Muscle layer of colon (tissue), 2 donors: ENCODE results near the gene CHRM5.
A peak's percentile ranks its signal among the peaks of the same experiment; 100 is the strongest.

Experiments
- H3K27ac ChIP-seq: one replicate; pipeline ENCODE4 v1.7.0; 2013; ENCODE audit warnings: low read depth, mild to moderate bottlenecking, low read length, moderate library complexity
- H3K27me3 ChIP-seq, 2 donors: one replicate each; pipeline ENCODE4 v1.7.0; 2013; ENCODE audit warnings: low read length in 2 of 2, mild to moderate bottlenecking in 2 of 2; ENCODE audit not compliant: insufficient read depth in 2 of 2, control insufficient read depth in 1 of 2
- H3K36me3 ChIP-seq: one replicate; pipeline ENCODE4 v1.7.0; 2013; ENCODE audit warnings: mild to moderate bottlenecking, low read length; ENCODE audit not compliant: insufficient read depth
- H3K4me1 ChIP-seq: one replicate; pipeline ENCODE4 v1.7.0; 2013; ENCODE audit warnings: mild to moderate bottlenecking, low read length; ENCODE audit not compliant: insufficient read depth
- H3K4me3 ChIP-seq, 2 donors: one replicate each; pipeline ENCODE4 v1.7.0; 2013; ENCODE audit warnings: low read length in 2 of 2, low read depth in 1 of 2, mild to moderate bottlenecking in 1 of 2, moderate library complexity in 1 of 2
- H3K9ac ChIP-seq: one replicate; pipeline ENCODE4 v1.7.0; 2013; ENCODE audit warnings: low read length
- H3K9me3 ChIP-seq: one replicate; pipeline ENCODE4 v1.7.0; 2013; ENCODE audit warnings: mild to moderate bottlenecking, low read length
- donor health status: abdominal sarcoma.
- donor health status: Adenocarcinoma of cecum.

CHRM5 gene

GRCh38 chr15:34019369-34019990 is 51.2 kb downstream of the CHRM5 start:
- Histone ChIP-seq H3K36me3 (no peaks in the 10 kb centered on the region), H3K9me3 (no peaks in the 10 kb centered on the region), H3K9ac (no peak overlapping the region), H3K4me3 (no peak overlapping the region), H3K27me3 (no peaks in the 10 kb centered on the region), H3K27ac (no peak overlapping the region), H3K4me1 (no peaks in the 10 kb centered on the region)

- Histone ChIP-seq H3K9me3 (no peaks in the 10 kb centered on the region), H3K9ac (no peak overlapping the region), H3K4me1 (no peaks in the 10 kb centered on the region), H3K36me3 (no peaks in the 10 kb centered on the region), H3K27me3 (no peaks in the 10 kb centered on the region), H3K27ac (no peak overlapping the region), H3K4me3 (no peak overlapping the region)
These were observed 55.6 kb downstream of the CHRM5 start for GRCh38 chr15:34023907-34024306.

- no peak overlapping the region for H3K27ac ChIP-seq
- H3K4me1 ChIP-seq, result no peaks in the 10 kb centered on the region
- no peaks in the 10 kb centered on the region for H3K27me3 ChIP-seq
- no peaks in the 10 kb centered on the region for H3K36me3 ChIP-seq
- H3K9ac ChIP-seq, result no peak overlapping the region
- H3K4me3 ChIP-seq, result no peak overlapping the region
- H3K9me3 ChIP-seq, result no peaks in the 10 kb centered on the region
These were observed 57.0 kb downstream of the CHRM5 start for GRCh38 chr15:34025252-34025651.

GRCh38 chr15:34027606-34028005 is 59.3 kb downstream of the CHRM5 start:
- no peaks in the 10 kb centered on the region for H3K27me3 ChIP-seq

GRCh38 chr15:34031987-34032760 is 63.9 kb downstream of the CHRM5 start:
- H3K9ac ChIP-seq, result no peak overlapping the region
- no peaks in the 10 kb centered on the region for H3K9me3 ChIP-seq
- H3K27ac ChIP-seq, result no peak overlapping the region
- H3K4me3 ChIP-seq, result no peak overlapping the region
- H3K27me3 ChIP-seq, result no peaks in the 10 kb centered on the region
- no peaks in the 10 kb centered on the region for H3K36me3 ChIP-seq
- peaks cover 8% of the 10 kb centered on the region for H3K4me1 ChIP-seq

More at GRCh38 chr15:34027606-34028005, 59.3 kb downstream of the CHRM5 start:
- H3K4me1 ChIP-seq, result no peaks in the 10 kb centered on the region
- H3K27ac ChIP-seq, result no peak overlapping the region
- H3K36me3 ChIP-seq, result no peaks in the 10 kb centered on the region
- H3K4me3 ChIP-seq, result no peak overlapping the region
- no peaks in the 10 kb centered on the region for H3K9me3 ChIP-seq
- H3K9ac ChIP-seq, result no peak overlapping the region

GRCh38 chr15:34038023-34038870 is 70.0 kb downstream of the CHRM5 start:
- H3K4me3 ChIP-seq, result peak overlapping the region; percentile 72 to 91
- no peaks in the 10 kb centered on the region for H3K27me3 ChIP-seq
- H3K27ac ChIP-seq, result peak overlapping the region; percentile 91
- peak overlapping the region; percentile 64 for H3K9ac ChIP-seq
- H3K9me3 ChIP-seq, result no peaks in the 10 kb centered on the region
- H3K36me3 ChIP-seq, result no peaks in the 10 kb centered on the region
- H3K4me1 ChIP-seq, result peaks cover 17% of the 10 kb centered on the region

- H3K9ac ChIP-seq, result peak within 1 kb of the TSS; percentile 64
- no peaks in the 10 kb centered on the region for H3K36me3 ChIP-seq
- no peaks in the 10 kb centered on the region for H3K9me3 ChIP-seq
- peak within 1 kb of the TSS; percentile 72 to 91 for H3K4me3 ChIP-seq
- peak within 1 kb of the TSS; percentile 91 for H3K27ac ChIP-seq
- no peaks in the 10 kb centered on the region for H3K27me3 ChIP-seq
- H3K4me1 ChIP-seq, result peaks cover 17% of the 10 kb centered on the region
These were observed 70.8 kb downstream of the CHRM5 start, which contains the start of gene AVEN for GRCh38 chr15:34038871-34039789. Gene AVEN (minus strand): TSS chr15:34039204. CDS start chr15:34039046, 158 bp downstream.

- Histone ChIP-seq H3K36me3 (no peaks in the 10 kb centered on the region), H3K9ac (peak overlapping the region; percentile 18), H3K4me3 (peak overlapping the region; percentile 39 to 91), H3K9me3 (no peaks in the 10 kb centered on the region), H3K4me1 (peaks cover 16% of the 10 kb centered on the region), H3K27me3 (no peaks in the 10 kb centered on the region), H3K27ac (peak overlapping the region; percentile 68)
These were observed 71.5 kb downstream of the CHRM5 start for GRCh38 chr15:34039790-34040113.

- Histone ChIP-seq H3K27me3 (no peaks in the 10 kb centered on the region), H3K4me3 (no peak overlapping the region), H3K9me3 (no peaks in the 10 kb centered on the region), H3K9ac (no peak overlapping the region), H3K4me1 (peaks cover 9% of the 10 kb centered on the region), H3K36me3 (no peaks in the 10 kb centered on the region), H3K27ac (no peak overlapping the region)
These were observed 75.1 kb downstream of the CHRM5 start for GRCh38 chr15:34043391-34043790.

GRCh38 chr15:34043813-34044212 is 75.5 kb downstream of the CHRM5 start:
- no peaks in the 10 kb centered on the region for H3K36me3 ChIP-seq
- no peak overlapping the region for H3K4me3 ChIP-seq
- H3K9me3 ChIP-seq, result no peaks in the 10 kb centered on the region
- H3K4me1 ChIP-seq, result peaks cover 9% of the 10 kb centered on the region
- H3K9ac ChIP-seq, result no peak overlapping the region
- H3K27me3 ChIP-seq, result no peaks in the 10 kb centered on the region
- H3K27ac ChIP-seq, result no peak overlapping the region
